HepG2 (cell line): ENCODE measurements around the gene RBSN. TPM values are rescaled to one million over a fixed set of nuclear protein-coding genes. Genes with fewer than 3 reads are reported as not detected.

Experiments
- AGO1 ChIP-seq: fragments of 200-400 bp; formaldehyde crosslinking; IDR thresholded peaks from 2 replicates; pipeline ENCODE4 v1.6.1; 2017; ENCODE audit warnings: mild to moderate bottlenecking, low read depth, low read length, moderate library complexity; ENCODE audit not compliant: poor library complexity, severe bottlenecking
- ARID2 ChIP-seq: sonication (generic); formaldehyde crosslinking; IDR thresholded peaks from 2 replicates; pipeline ENCODE4 v1.8.1; 2022; ENCODE audit warnings: mild to moderate bottlenecking, missing genetic modification reagents, borderline replicate concordance
- CC2D1A ChIP-seq: sonication (generic); formaldehyde crosslinking; IDR thresholded peaks from 2 replicates; pipeline ENCODE4 v1.8.1; 2023; ENCODE audit warnings: mild to moderate bottlenecking, missing genetic modification reagents
- CHD2 ChIP-seq: IDR thresholded peaks from 2 replicates; pipeline ENCODE4 v1.6.1; 2011; ENCODE audit warnings: low read depth, low read length, improper control_type of control experiment
- CREB1 ChIP-seq, 2 experiments: fragments of 450-650 bp in 1 of 2; IDR thresholded peaks; 2 replicates each; pipeline ENCODE4 v1.6.1; 2016 to 2017; ENCODE audit warnings: control low read depth in 1 of 2, mild to moderate bottlenecking in 1 of 2, missing compliant biosample characterization in 1 of 2, missing genetic modification characterization in 1 of 2
- EP300 ChIP-seq, 3 experiments: sonication (generic) in 1 of 3; formaldehyde crosslinking in 1 of 3; IDR thresholded peaks; 2 replicates each; pipeline versions ENCODE4 v1.5.1 to v1.6.1; 2011 to 2020; ENCODE audit warnings: low read depth in 2 of 3, low read length in 2 of 3, borderline replicate concordance in 1 of 3, improper control_type of control experiment in 1 of 3, mild to moderate bottlenecking in 1 of 3, missing genetic modification reagents in 1 of 3, moderate library complexity in 1 of 3
- HNRNPK ChIP-seq: fragments of 200-400 bp; formaldehyde crosslinking; IDR thresholded peaks from 2 replicates; pipeline ENCODE4 v1.6.1; 2018; ENCODE audit warnings: low read length, low read depth, moderate library complexity, mild to moderate bottlenecking; ENCODE audit not compliant: poor library complexity, severe bottlenecking
- NFKB2 ChIP-seq: sonication (generic); formaldehyde crosslinking; IDR thresholded peaks from 2 replicates; pipeline ENCODE4 v1.4.0; 2020; ENCODE audit warnings: missing genetic modification reagents, borderline replicate concordance
- PAWR ChIP-seq: sonication (generic); formaldehyde crosslinking; IDR thresholded peaks from 2 replicates; pipeline ENCODE4 v1.4.0; 2020; ENCODE audit warnings: missing genetic modification reagents, mild to moderate bottlenecking, borderline replicate concordance
- PBX2 ChIP-seq: IDR thresholded peaks from 2 replicates; pipeline ENCODE4 v1.6.1; 2016; ENCODE audit warnings: control low read depth
- POLR2A ChIP-seq, 2 experiments: IDR thresholded peaks; 2 replicates each; pipeline ENCODE4 v1.6.1; 2011; ENCODE audit warnings: low read depth in 2 of 2, low read length in 2 of 2, mild to moderate bottlenecking in 1 of 2, moderate library complexity in 1 of 2; ENCODE audit not compliant: insufficient read depth in 1 of 2
- REXO4 ChIP-seq: sonication (generic); formaldehyde crosslinking; IDR thresholded peaks from 2 replicates; pipeline ENCODE4 v1.8.0; 2022; ENCODE audit warnings: missing genetic modification reagents, mild to moderate bottlenecking, borderline replicate concordance
- TCF7L2 ChIP-seq: IDR thresholded peaks from 2 replicates; pipeline ENCODE4 v1.6.1; 2011; ENCODE audit warnings: mild to moderate bottlenecking, low read depth, low read length, moderate library complexity
- ZNF18 ChIP-seq: sonication (generic); formaldehyde crosslinking; IDR thresholded peaks from 2 replicates; pipeline ENCODE4 v1.8.0; 2022; ENCODE audit warnings: mild to moderate bottlenecking, missing genetic modification reagents; ENCODE audit not compliant: insufficient replicate concordance
- ZNF44 ChIP-seq: sonication (generic); formaldehyde crosslinking; IDR thresholded peaks from 2 replicates; pipeline ENCODE4 v1.5.1; 2020; ENCODE audit warnings: mild to moderate bottlenecking, missing genetic modification reagents
- ZNF558 ChIP-seq: sonication (generic); formaldehyde crosslinking; IDR thresholded peaks from 2 replicates; pipeline ENCODE4 v1.9.0; 2022; ENCODE audit warnings: mild to moderate bottlenecking, missing genetic modification reagents, borderline replicate concordance
- ZNF709 ChIP-seq: sonication (generic); formaldehyde crosslinking; IDR thresholded peaks from 2 replicates; pipeline ENCODE4 v1.5.0; 2020; ENCODE audit warnings: mild to moderate bottlenecking, missing genetic modification reagents
- ZZZ3 ChIP-seq: sonication (generic); formaldehyde crosslinking; IDR thresholded peaks from 2 replicates; pipeline ENCODE4 v1.4.0; 2020; ENCODE audit warnings: missing genetic modification reagents, mild to moderate bottlenecking, borderline replicate concordance
- polyA plus RNA-seq, 8 experiments: library from polyadenylated mRNA; depleted of rRNA in 3 of 8; stranded (reverse) in 7 of 8; unstranded in 1 of 8; fragments of >200 nt; fragmentation: Illumina TruSeq in 4 of 8; extraction: Trizol in 4 of 8; gene quantifications; 2 replicates each; pipeline versions ENCODE4 v1.2.1 to v1.2.3, GENCODE V29; 2011 to 2016; ENCODE audit warnings: low read depth in 4 of 8, missing spikeins in 1 of 8, mixed read lengths in 1 of 8; ENCODE audit not compliant: insufficient read depth in 1 of 8
- total RNA-seq, 5 experiments: library from RNA; depleted of rRNA; stranded (reverse); fragments of >200 nt; fragmentation: Illumina TruSeq; extraction: Trizol; gene quantifications; 2 replicates each; pipeline ENCODE4 v1.2.3, GENCODE V29; 2016; ENCODE audit warnings: low read depth in 1 of 5
- TF ChIP-seq, protein P1 (sequence below): IDR thresholded peaks from 2 replicates; pipeline ENCODE4 v1.6.1; 2016; ENCODE audit warnings: low read depth, missing genetic modification reagents, missing compliant biosample characterization

Gene RBSN
- total and polyA plus RNA-seq, 2 of the 13 experiments (the other 11 are each of a cell fraction or from before 2014, with no cell fraction given) = 7.9 to 11.8 TPM

- TF ChIP-seq PBX2 (CRISPR knock-in tag) = 0 out of 2 replicates have a peak, but pooled peaks have one; percentile 62
- TF ChIP-seq ARID2 = peak; percentile 96; the same call in 1 of the 2 replicates
- peak in 1 of 2 experiments; percentile 55; a peak in 1 of 4 replicates for TF ChIP-seq EP300 (IDR thresholded peaks at IDR 0.05; ENCODE audit: low read depth in 2 of 2, low read length in 2 of 2)
- peak; percentile 32; the same call in 1 of the 2 replicates for TF ChIP-seq EP300 (CRISPR knock-in tag; IDR thresholded peaks at IDR 0.05; ENCODE audit: borderline replicate concordance)
- TF ChIP-seq ZZZ3 (CRISPR knock-in tag) = peak; percentile 95; the same call in 1 of the 2 replicates
- TF ChIP-seq CC2D1A (CRISPR knock-in tag) = peak; percentile 10; the same call in 1 of the 2 replicates
- peak; percentile 86 for TF ChIP-seq CREB1 (IDR thresholded peaks at IDR 0.05)
- peak; percentile 96 for TF ChIP-seq CREB1 (CRISPR knock-in tag; IDR thresholded peaks at IDR 0.05)
- peak; percentile 70; the same call in 1 of the 2 replicates for TF ChIP-seq NFKB2 (CRISPR knock-in tag)
- TF ChIP-seq AGO1 = peak; percentile 68
- peak; percentile 91 for TF ChIP-seq HNRNPK
- peak; percentile 36 for TF ChIP-seq ZNF18 (CRISPR knock-in tag)
- TF ChIP-seq, protein P1, sequence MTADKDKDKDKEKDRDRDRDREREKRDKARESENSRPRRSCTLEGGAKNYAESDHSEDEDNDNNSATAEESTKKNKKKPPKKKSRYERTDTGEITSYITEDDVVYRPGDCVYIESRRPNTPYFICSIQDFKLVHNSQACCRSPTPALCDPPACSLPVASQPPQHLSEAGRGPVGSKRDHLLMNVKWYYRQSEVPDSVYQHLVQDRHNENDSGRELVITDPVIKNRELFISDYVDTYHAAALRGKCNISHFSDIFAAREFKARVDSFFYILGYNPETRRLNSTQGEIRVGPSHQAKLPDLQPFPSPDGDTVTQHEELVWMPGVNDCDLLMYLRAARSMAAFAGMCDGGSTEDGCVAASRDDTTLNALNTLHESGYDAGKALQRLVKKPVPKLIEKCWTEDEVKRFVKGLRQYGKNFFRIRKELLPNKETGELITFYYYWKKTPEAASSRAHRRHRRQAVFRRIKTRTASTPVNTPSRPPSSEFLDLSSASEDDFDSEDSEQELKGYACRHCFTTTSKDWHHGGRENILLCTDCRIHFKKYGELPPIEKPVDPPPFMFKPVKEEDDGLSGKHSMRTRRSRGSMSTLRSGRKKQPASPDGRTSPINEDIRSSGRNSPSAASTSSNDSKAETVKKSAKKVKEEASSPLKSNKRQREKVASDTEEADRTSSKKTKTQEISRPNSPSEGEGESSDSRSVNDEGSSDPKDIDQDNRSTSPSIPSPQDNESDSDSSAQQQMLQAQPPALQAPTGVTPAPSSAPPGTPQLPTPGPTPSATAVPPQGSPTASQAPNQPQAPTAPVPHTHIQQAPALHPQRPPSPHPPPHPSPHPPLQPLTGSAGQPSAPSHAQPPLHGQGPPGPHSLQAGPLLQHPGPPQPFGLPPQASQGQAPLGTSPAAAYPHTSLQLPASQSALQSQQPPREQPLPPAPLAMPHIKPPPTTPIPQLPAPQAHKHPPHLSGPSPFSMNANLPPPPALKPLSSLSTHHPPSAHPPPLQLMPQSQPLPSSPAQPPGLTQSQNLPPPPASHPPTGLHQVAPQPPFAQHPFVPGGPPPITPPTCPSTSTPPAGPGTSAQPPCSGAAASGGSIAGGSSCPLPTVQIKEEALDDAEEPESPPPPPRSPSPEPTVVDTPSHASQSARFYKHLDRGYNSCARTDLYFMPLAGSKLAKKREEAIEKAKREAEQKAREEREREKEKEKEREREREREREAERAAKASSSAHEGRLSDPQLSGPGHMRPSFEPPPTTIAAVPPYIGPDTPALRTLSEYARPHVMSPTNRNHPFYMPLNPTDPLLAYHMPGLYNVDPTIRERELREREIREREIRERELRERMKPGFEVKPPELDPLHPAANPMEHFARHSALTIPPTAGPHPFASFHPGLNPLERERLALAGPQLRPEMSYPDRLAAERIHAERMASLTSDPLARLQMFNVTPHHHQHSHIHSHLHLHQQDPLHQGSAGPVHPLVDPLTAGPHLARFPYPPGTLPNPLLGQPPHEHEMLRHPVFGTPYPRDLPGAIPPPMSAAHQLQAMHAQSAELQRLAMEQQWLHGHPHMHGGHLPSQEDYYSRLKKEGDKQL (CRISPR knock-in tag) = no peak
- peak; percentile 91 for TF ChIP-seq ZNF44
- 0 out of 2 replicates have a peak, but pooled peaks have one; percentile 63 for TF ChIP-seq REXO4 (CRISPR knock-in tag)
- 0 out of 2 replicates have a peak, but pooled peaks have one; percentile 85 for TF ChIP-seq ZNF558 (CRISPR knock-in tag)
- peak; percentile 43 to 81 for TF ChIP-seq POLR2A (IDR thresholded peaks at IDR 0.05; ENCODE audit: insufficient read depth in 1 of 2, low read depth in 2 of 2, low read length in 2 of 2)
- 0 out of 2 replicates have a peak, but pooled peaks have one; percentile 16 for TF ChIP-seq CHD2
- 0 out of 2 replicates have a peak, but pooled peaks have one; percentile 22 for TF ChIP-seq PAWR (CRISPR knock-in tag)
- TF ChIP-seq ZNF709 (CRISPR knock-in tag) = peak; percentile 78; the same call in 1 of the 2 replicates
- no peak for TF ChIP-seq TCF7L2
These were observed at the start of gene RBSN (continued) for GRCh38 chr3:15098503-15099363.
